Pancreas (tissue), 10 donors: ENCODE results near the gene SBK3. TPM values are rescaled to one million over a fixed set of nuclear protein-coding genes. Genes with fewer than 3 reads are reported as not detected.
A peak's percentile ranks its signal among the peaks of the same experiment; 100 is the strongest.

Source experiments
- ATAC-seq, 4 donors: fragments of 200-7000 bp; cut with Tn5 transposase; one replicate each; pipeline versions ENCODE4 v1.8.0 to v1.9.1; 2020; ENCODE audit warnings: mild to moderate bottlenecking in 4 of 4, moderate library complexity in 4 of 4
- DNase-seq, 6 donors: peaks; one replicate each; pipeline ENCODE4 v3.0.0-alpha.2; 2020
- FAIRE-seq: peaks from 2 replicates; lab custom pipeline; 2012; peaks lifted over from hg19 to GRCh38; lab: Jason Lieb, UNC
- H3K27ac ChIP-seq, 4 donors: fragments of 200-600 bp; sonication (generic); 1 replicate in 3 of 4; 2 replicates in 1 of 4; pipeline versions ENCODE4 v1.5.0 to v1.8.0; 2020
- H3K27me3 ChIP-seq, 4 donors: fragments of 200-600 bp; one replicate each; pipeline ENCODE4 v1.8.0; 2021
- H3K36me3 ChIP-seq, 3 donors: fragments of 200-600 bp; sonication (generic) in 1 of 3; one replicate each; pipeline versions ENCODE4 v1.5.0 to v1.8.0; 2020 to 2021
- H3K4me1 ChIP-seq, 3 donors: fragments of 200-600 bp; one replicate each; pipeline ENCODE4 v1.8.0; 2021
- H3K4me3 ChIP-seq, 4 donors: fragments of 200-600 bp; sonication (generic) in 2 of 4; one replicate each; pipeline versions ENCODE4 v1.5.0 to v1.8.0; 2020 to 2021
- H3K9me3 ChIP-seq, 4 donors: fragments of 200-600 bp; one replicate each; pipeline ENCODE4 v1.8.0; 2021
- CTCF ChIP-seq, 4 donors: fragments of 200-600 bp; sonication (generic) in 3 of 4; IDR thresholded peaks; one replicate each; pipeline versions ENCODE4 v1.5.0 to v1.8.0; 2021; ENCODE audit warnings: antibody characterized with exemption in 4 of 4
- WGBS, 2 donors: extraction: QIAGEN DNeasy Blood & Tissue Kit; methylation state at CpG; one replicate each; pipeline ENCODE4 v1.1.7; 2013; 5-methylcytosine and 5-hydroxymethylcytosine counted together
- intact Hi-C, 3 donors: fragments of 100-400 bp; cut with DNase I; formaldehyde crosslinking; loops; one replicate each; pipeline versions ENCODE4 v1.11.1 to v1.14.2; 2022
- polyA plus RNA-seq, 2 donors: library from polyadenylated mRNA; stranded (reverse); fragments of 200-250 nt; gene quantifications; one replicate each; pipeline ENCODE4 v1.2.3, GENCODE V29; 2013
- total RNA-seq, 6 donors: library from RNA; stranded (reverse); fragmentation: NEBNext Ultra II Directional in 4 of 6; extraction: Animal tissue kit (Norgen Biotek cat#: 25700) in 4 of 6; gene quantifications; one replicate each; pipeline versions ENCODE4 v1.2.1 to v1.2.4, GENCODE V29; 2021 to 2023
- donor health status: healthy with polysubstance abuse.
- donor health status: DM: no; HTN: no; CAD: no; lungs with moderate emphysema.
- donor health status: DM: no; HTN: no; CAD: no.
- donor health status: control.
- donor health status: control.
- donor health status: Bipolar disorder and iron deficiency.
- donor health status: DM: yes; HTN: yes; CAD: no.
- donor health status: DM: no; HTN: no; CAD: no.
- donor health status: DM: no; HTN: no; CAD: no.
- donor health status: DM: yes; HTN: yes; CAD: no.

The SBK3 gene
- total and polyA plus RNA-seq, 8 donors, result 0.11 to 0.28 (median 0.18) TPM; not detected in 4

- TF ChIP-seq CTCF (IDR thresholded peaks at IDR 0.05), result no peak
- no peak for FAIRE-seq
- 18% methylated on average over 36 of the region's 36 CpGs for WGBS, 2 donors
- H3K9me3 ChIP-seq, result no peaks in the 10 kb centered on the region
- H3K27me3 ChIP-seq, result peaks cover 0 to 9% (median 0%) of the 10 kb centered on the region in 4 donors
- intact Hi-C loops, result no loop called here
- ATAC-seq, result peak; percentile 9 to 52 (median 37)
- H3K4me1 ChIP-seq, result peaks cover 0 to 4% (median 0%) of the 10 kb centered on the region in 3 donors
- H3K4me3 ChIP-seq, result peak overlapping the region in 1 of 4 donors; percentile 5
- H3K36me3 ChIP-seq, result no peaks in the 10 kb centered on the region
- peak overlapping the region in 2 of 4 donors; percentile 18 to 37 for H3K27ac ChIP-seq
- no peak for DNase-seq
Observed at GRCh38 chr19:55549500-55550320, 4.4 kb upstream of the SBK3 start.

- intact Hi-C loops, result no loop called here
- Histone ChIP-seq H3K27me3 (peaks cover 0 to 9% (median 0%) of the 10 kb centered on the region in 4 donors), H3K9me3 (no peaks in the 10 kb centered on the region), H3K4me1 (peaks cover 0 to 4% (median 0%) of the 10 kb centered on the region in 3 donors), H3K4me3 (no peak overlapping the region), H3K27ac (peak overlapping the region in 2 of 4 donors; percentile 50 to 55), H3K36me3 (no peaks in the 10 kb centered on the region)
- FAIRE-seq, result no peak
- ATAC-seq, result peak in 3 of 4 donors; percentile 68 to 82 (median 76)
- DNase-seq, result peak in 3 of 6 donors; percentile 23 to 45 (median 37)
- TF ChIP-seq CTCF (IDR thresholded peaks at IDR 0.05), result no peak
- WGBS, 2 donors, result 60 to 63% methylated on average over 17 of the region's 17 CpGs
Observed at GRCh38 chr19:55546822-55547614, 1.7 kb upstream of the SBK3 start.

- intact Hi-C loops, result no loop called here
- no peaks in the 10 kb centered on the region for H3K9me3 ChIP-seq
- H3K36me3 ChIP-seq, result no peaks in the 10 kb centered on the region
- ATAC-seq (no peak), DNase-seq (no peak), FAIRE-seq (no peak)
- H3K27ac ChIP-seq, result no peak overlapping the region
- H3K4me3 ChIP-seq, result no peak overlapping the region
- peaks cover 0 to 9% (median 0%) of the 10 kb centered on the region in 4 donors for H3K27me3 ChIP-seq
- TF ChIP-seq CTCF (IDR thresholded peaks at IDR 0.05), result no peak
- H3K4me1 ChIP-seq, result peaks cover 0 to 4% (median 0%) of the 10 kb centered on the region in 3 donors
- 49 to 56% methylated on average over 11 of the region's 11 CpGs for WGBS, 2 donors
Observed at GRCh38 chr19:55546011-55546410, 668 bp upstream of the SBK3 start.

GRCh38 chr19:55544776-55545439 lies 435 bp downstream of the SBK3 start:
- no peaks in the 10 kb centered on the region for H3K9me3 ChIP-seq
- FAIRE-seq, result no peak
- DNase-seq, result no peak
- intact Hi-C loops, result no loop called here
- peaks cover 0 to 3% (median 0%) of the 10 kb centered on the region in 3 donors for H3K4me1 ChIP-seq
- H3K36me3 ChIP-seq, result no peaks in the 10 kb centered on the region
- WGBS, 2 donors, result 49 to 54% methylated on average over 17 to 23 of the region's 23 CpGs
- no peak for ATAC-seq
- no peak overlapping the region for H3K4me3 ChIP-seq
- H3K27me3 ChIP-seq, result peaks cover 0 to 9% (median 0%) of the 10 kb centered on the region in 4 donors
- TF ChIP-seq CTCF (IDR thresholded peaks at IDR 0.05), result no peak
- no peak overlapping the region for H3K27ac ChIP-seq
